Hepatocyte (in vitro differentiated cells): ENCODE data around the gene GNAS.

Source experiments
- CTCF ChIP-seq: fragments of 200-600 bp; sonication (generic); IDR thresholded peaks from 2 replicates; pipeline ENCODE4 v1.5.1; 2016; ENCODE audit warnings: antibody characterized with exemption, mild to moderate bottlenecking; ENCODE audit not compliant: poor library complexity
- EZH2phosphoT487 ChIP-seq: fragments of 200-600 bp; sonication (generic); IDR thresholded peaks from one replicate; pipeline ENCODE4 v1.6.1; 2018; ENCODE audit warnings: antibody characterized with exemption, mild to moderate bottlenecking, low read depth, moderate library complexity; ENCODE audit not compliant: unreplicated experiment, severe bottlenecking

- TF ChIP-seq EZH2phosphoT487 (no peak), CTCF (no peak)
Measured at GRCh38 chr20:58938541-58938940, 86.0 kb downstream of the GNAS start.
